HG02981 (cell line): ENCODE measurements around the gene SPATA24.
A peak's percentile ranks its signal among the peaks of the same experiment; 100 is the strongest.
"Not testable (repeated sequence)": the region's sequence is repeated elsewhere in the genome, so short reads cannot be mapped to it uniquely, and the experiment has no call there.

Experiments used
- ATAC-seq: cut with Tn5 transposase; IDR thresholded peaks from one replicate; pipeline ENCODE4 v1.9.1; 2021; ENCODE audit warnings: mild to moderate bottlenecking, moderate library complexity; ENCODE audit not compliant: unreplicated experiment

The SPATA24 gene

GRCh38 chr5:139403787-139404483, at the start of gene SPATA24:
TSS of gene SPATA24 (minus strand) at chr5:139404089. CDS start at chr5:139404060, 29 bp downstream.
- peak; percentile 87 for ATAC-seq

- ATAC-seq = no peak
Observed at GRCh38 chr5:139451878-139452660, 48.2 kb upstream of the SPATA24 start.

GRCh38 chr5:139451176-139451575, 47.3 kb upstream of the SPATA24 start:
- ATAC-seq = no peak

GRCh38 chr5:139446956-139447779, 43.3 kb upstream of the SPATA24 start:
- ATAC-seq = peak; percentile 57

- ATAC-seq = no peak
Observed at GRCh38 chr5:139445325-139446170, 41.7 kb upstream of the SPATA24 start.

GRCh38 chr5:139443831-139444453, 40.1 kb upstream of the SPATA24 start:
- ATAC-seq = no peak

- ATAC-seq = not testable (repeated sequence)
Observed at GRCh38 chr5:139440416-139440815, 36.5 kb upstream of the SPATA24 start.

- peak; percentile 82 for ATAC-seq
Observed at GRCh38 chr5:139439013-139439903, 35.4 kb upstream of the SPATA24 start, which contains the start of gene DNAJC18. TSS of gene DNAJC18 (minus strand) at chr5:139439525. CDS start at chr5:139439445, 80 bp downstream.

- no peak for ATAC-seq
Observed at GRCh38 chr5:139438707-139439012, 34.8 kb upstream of the SPATA24 start.

GRCh38 chr5:139435676-139436075, 31.8 kb upstream of the SPATA24 start:
- ATAC-seq = no peak

GRCh38 chr5:139431706-139432105, 27.8 kb upstream of the SPATA24 start:
- no peak for ATAC-seq

GRCh38 chr5:139430015-139430414, 26.1 kb upstream of the SPATA24 start:
- no peak for ATAC-seq

- ATAC-seq = no peak
Observed at GRCh38 chr5:139426203-139426885, 22.5 kb upstream of the SPATA24 start.

GRCh38 chr5:139425497-139425896, 21.6 kb upstream of the SPATA24 start:
- no peak for ATAC-seq

- no peak for ATAC-seq
Observed at GRCh38 chr5:139422307-139422893, 18.5 kb upstream of the SPATA24 start.

GRCh38 chr5:139419226-139420192, 15.6 kb upstream of the SPATA24 start:
- no peak for ATAC-seq

- ATAC-seq = no peak
Observed at GRCh38 chr5:139418793-139419192, 14.9 kb upstream of the SPATA24 start.
